Measurements from ENCODE around the gene SMIM11. TPM values are rescaled to one million over a fixed set of nuclear protein-coding genes. Genes with fewer than 3 reads are reported as not detected.

Gene SMIM11
- total and polyA plus RNA-seq, 2 of the 8 experiments (the other 6 are each of a cell fraction or from before 2014, with no cell fraction given): 1.0 to 3.2 TPM

GRCh38 chr21:34355570-34355969 lies 19.7 kb upstream of the SMIM11 start:
- H2BK15ac ChIP-seq (ENCODE audit: low read length): no peak overlapping the region
- CTCF ChIA-PET (ENCODE audit: partially characterized antibody): interaction anchor here (1.1 to 5.6 kb wide), 5 partner anchors 8 to 461 kb away, joined by 3 to 19 read pairs (median 3); no protein-coding TSS in a partner anchor
- no CpG with 5 or more reads among the region's 5 CpGs for WGBS, 2 experiments (ENCODE audit: extremely low coverage in 1 of 2, insufficient coverage in 1 of 2, insufficient read length in 1 of 2, insufficient replicate concordance in 2 of 2, low coverage in 1 of 2, low lambda C conversion rate in 2 of 2, missing lambda C conversion rate in 1 of 2)
- TF ChIP-seq FOSL1 (IDR thresholded peaks at IDR 0.05; ENCODE audit: insufficient read depth, low read depth, low read length): no peak
- TF ChIP-seq TAF1 (IDR thresholded peaks at IDR 0.05; ENCODE audit: low read depth, low read length): no peak
- TF ChIP-seq HDAC6 (IDR thresholded peaks at IDR 0.05; ENCODE audit: low read depth, low read length): no peak
- TF ChIP-seq POLR2A (IDR thresholded peaks at IDR 0.05; ENCODE audit: control extremely low read depth in 1 of 2, low read depth in 2 of 2, low read length in 2 of 2): no peak
- TF ChIP-seq BRCA1 (IDR thresholded peaks at IDR 0.05; ENCODE audit: low read depth, low read length): no peak
- TF ChIP-seq MAFK (IDR thresholded peaks at IDR 0.05; ENCODE audit: low read depth, low read length): no peak
- no peak for TF ChIP-seq BACH1 (IDR thresholded peaks at IDR 0.05; ENCODE audit: low read length)
- no peak for TF ChIP-seq SRF (IDR thresholded peaks at IDR 0.05; ENCODE audit: low read depth, low read length)
- no peak for TF ChIP-seq GTF2F1 (IDR thresholded peaks at IDR 0.05; ENCODE audit: borderline replicate concordance, low read depth, low read length)
- no peak for TF ChIP-seq EZH2 (IDR thresholded peaks at IDR 0.05; ENCODE audit: low read depth, low read length, severe bottlenecking)
- no peak for TF ChIP-seq SIRT6 (IDR thresholded peaks at IDR 0.05; ENCODE audit: low read length)
- no peak for TF ChIP-seq SIX5 (IDR thresholded peaks at IDR 0.05; ENCODE audit: low read depth, low read length)
- TF ChIP-seq, protein P1, sequence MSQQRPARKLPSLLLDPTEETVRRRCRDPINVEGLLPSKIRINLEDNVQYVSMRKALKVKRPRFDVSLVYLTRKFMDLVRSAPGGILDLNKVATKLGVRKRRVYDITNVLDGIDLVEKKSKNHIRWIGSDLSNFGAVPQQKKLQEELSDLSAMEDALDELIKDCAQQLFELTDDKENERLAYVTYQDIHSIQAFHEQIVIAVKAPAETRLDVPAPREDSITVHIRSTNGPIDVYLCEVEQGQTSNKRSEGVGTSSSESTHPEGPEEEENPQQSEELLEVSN (IDR thresholded peaks at IDR 0.05): no peak
- no peak for TF ChIP-seq RNF2 (IDR thresholded peaks at IDR 0.05; ENCODE audit: borderline replicate concordance, low read depth, low read length, missing control alignments, poor library complexity, severe bottlenecking)

More at GRCh38 chr21:34355570-34355969, 19.7 kb upstream of the SMIM11 start:
- Histone ChIP-seq H3K23me2 (ENCODE audit: low read depth, low read length) (no peaks in the 10 kb centered on the region), H3K4me2 (ENCODE audit: insufficient read depth in 1 of 2, low read depth in 2 of 2, low read length in 2 of 2) (no peak overlapping the region), H2AK5ac (ENCODE audit: low read depth, low read length) (no peak overlapping the region), H3K9me3 (ENCODE audit: insufficient read depth in 2 of 2, low read depth in 1 of 2, low read length in 1 of 2) (no peaks in the 10 kb centered on the region), H3K4me1 (replicated peaks in 1 of 4; ENCODE audit: control insufficient read depth in 3 of 4, insufficient read depth in 4 of 4, low read length in 3 of 4) (no peaks in the 10 kb centered on the region; a peak in 1 of 7 replicates), H3K4ac (replicated peaks; ENCODE audit: insufficient read length, low read depth, low read length) (no peak overlapping the region), H2BK20ac (ENCODE audit: low read length) (no peak overlapping the region), H3K14ac (ENCODE audit: insufficient read length) (no peak overlapping the region), H3K27me3 (replicated peaks in 1 of 4; ENCODE audit: control insufficient read depth in 3 of 4, extremely low read depth in 1 of 4, insufficient read depth in 3 of 4, low read length in 3 of 4) (no peaks in the 10 kb centered on the region; a peak in 1 of 7 replicates), H4K8ac (ENCODE audit: extremely low read depth, insufficient read depth, low read length) (no peak overlapping the region), H4K5ac (ENCODE audit: insufficient read length, low read depth, low read length) (no peak overlapping the region), H2BK120ac (replicated peaks; ENCODE audit: low read depth, low read length) (no peak overlapping the region), H3K56ac (replicated peaks; ENCODE audit: insufficient read length, low read depth, low read length) (no peak overlapping the region), H3K4me3 (ENCODE audit: extremely low read depth in 1 of 4, insufficient read depth in 2 of 4, low read depth in 3 of 4, low read length in 4 of 4) (no peak overlapping the region), H3K27ac (ENCODE audit: low read depth, low read length) (no peak overlapping the region), H3K79me2 (ENCODE audit: control insufficient read depth in 1 of 2, insufficient read depth in 2 of 2, low read length in 2 of 2) (no peaks in the 10 kb centered on the region), H3K9ac (replicated peaks in 1 of 4; ENCODE audit: extremely low read depth in 1 of 4, low read depth in 3 of 4, low read length in 3 of 4) (no peak overlapping the region), H3K23ac (ENCODE audit: insufficient read length) (no peak overlapping the region), H4K91ac (replicated peaks; ENCODE audit: insufficient read length, low read length) (no peak overlapping the region), H2BK12ac (ENCODE audit: low read depth, low read length) (no peak overlapping the region), H3K36me3 (ENCODE audit: control insufficient read depth in 2 of 4, insufficient read depth in 4 of 4, low read length in 3 of 4) (no peaks in the 10 kb centered on the region), H2BK5ac (ENCODE audit: low read depth, low read length) (no peak overlapping the region), H2AFZ (ENCODE audit: low read length) (no peak overlapping the region), H3K79me1 (ENCODE audit: low read depth, low read length) (no peaks in the 10 kb centered on the region), H3K18ac (ENCODE audit: extremely low read depth, low read length) (no peak overlapping the region), H4K20me1 (replicated peaks in 1 of 2; ENCODE audit: control insufficient read depth in 1 of 2, insufficient read depth in 2 of 2, low read length in 2 of 2) (no peaks in the 10 kb centered on the region)
- FAIRE-seq (no peak), DNase-seq (ENCODE audit: low read depth in 1 of 2, low spot score in 2 of 2) (no peak)
- POLR2A ChIA-PET (ENCODE audit: partially characterized antibody): interaction anchor here (1.5 kb wide), 1 partner anchor 282 kb away, joined by 4 read pairs; the partner anchor contains the start of genes MRPS6 and SLC5A3

Measured in H1 (cell line).